NCI-H2029 treated with DMSO at 0.1 percent for 48 hours (cell line): ENCODE data around the gene IL1A.

ENCODE experiments used
- DNase-seq: peaks from one replicate; lab custom pipeline; 2025; lab: John Stamatoyannopoulos, UW

The IL1A gene

GRCh38 chr2:112762276-112762675 is 22.0 kb downstream of the IL1A start:
- DNase-seq: no peak

- DNase-seq: no peak
These were observed 24.1 kb downstream of the IL1A start for GRCh38 chr2:112760149-112760548.

GRCh38 chr2:112758711-112759110 is 25.6 kb downstream of the IL1A start:
- DNase-seq: no peak

- DNase-seq: no peak
These were observed 27.0 kb downstream of the IL1A start for GRCh38 chr2:112757265-112757664.

- no peak for DNase-seq
These were observed 28.1 kb downstream of the IL1A start for GRCh38 chr2:112756207-112756606.

GRCh38 chr2:112755444-112755843 is 28.8 kb downstream of the IL1A start:
- DNase-seq: no peak

- no peak for DNase-seq
These were observed 29.7 kb downstream of the IL1A start for GRCh38 chr2:112754564-112754963.

GRCh38 chr2:112752667-112753066 is 31.6 kb downstream of the IL1A start:
- DNase-seq: no peak

- DNase-seq: no peak
These were observed 32.7 kb downstream of the IL1A start for GRCh38 chr2:112751451-112752197.

GRCh38 chr2:112750560-112750843 is 33.8 kb downstream of the IL1A start:
- DNase-seq: no peak

- DNase-seq: peak; percentile 8
These were observed 34.3 kb downstream of the IL1A start for GRCh38 chr2:112749755-112750559.

- DNase-seq: no peak
These were observed 43.8 kb downstream of the IL1A start for GRCh38 chr2:112740527-112740926.

- no peak for DNase-seq
These were observed 46.6 kb downstream of the IL1A start for GRCh38 chr2:112737542-112738232.

- DNase-seq: no peak
These were observed 50.4 kb downstream of the IL1A start for GRCh38 chr2:112733871-112734270.

- DNase-seq: no peak
These were observed 50.8 kb downstream of the IL1A start for GRCh38 chr2:112733456-112733855.

- no peak for DNase-seq
These were observed 52.8 kb downstream of the IL1A start for GRCh38 chr2:112731479-112731878.

GRCh38 chr2:112730791-112731190 is 53.5 kb downstream of the IL1A start:
- no peak for DNase-seq

- no peak for DNase-seq
These were observed 54.1 kb downstream of the IL1A start for GRCh38 chr2:112730216-112730615.

- no peak for DNase-seq
These were observed 55.7 kb downstream of the IL1A start for GRCh38 chr2:112728378-112729175.

GRCh38 chr2:112728029-112728362 is 56.3 kb downstream of the IL1A start:
- no peak for DNase-seq

- DNase-seq: no peak
These were observed 56.8 kb downstream of the IL1A start for GRCh38 chr2:112727276-112728028.
